H1 (cell line): Measurements from ENCODE around the gene CHMP5. TPM values are rescaled to one million over a fixed set of nuclear protein-coding genes. Genes with fewer than 3 reads are reported as not detected.

Source experiments
- CTCF ChIA-PET: fragments of 300-600 bp; sonication (Branson Sonifier 250); formaldehyde crosslinking; loops from one replicate; lab custom pipeline; 2021; ENCODE audit not compliant: partially characterized antibody; lab: Charles Lee
- POLR2A ChIA-PET: fragments of 300-600 bp; sonication (Branson Sonifier 250); formaldehyde crosslinking; loops from one replicate; lab custom pipeline; 2021; ENCODE audit warnings: inconsistent platforms; ENCODE audit not compliant: partially characterized antibody; lab: Charles Lee
- DNase-seq, 2 experiments: peaks; one replicate each; pipeline versions ENCODE4 v3.0.0 to v3.0.0-alpha.2; 2010 to 2022; ENCODE audit warnings: low spot score in 2 of 2, low read depth in 1 of 2, mixed read lengths in 1 of 2
- FAIRE-seq: peaks from 2 replicates; lab custom pipeline; 2011; peaks lifted over from hg19 to GRCh38; lab: Jason Lieb, UNC
- H2AFZ ChIP-seq: 2 replicates; pipeline ENCODE4 v1.8.1; 2012; ENCODE audit warnings: low read length, inconsistent platforms
- H2AK5ac ChIP-seq: 2 replicates; pipeline ENCODE4 v1.6.1; 2013; ENCODE audit warnings: low read depth, low read length
- H2BK120ac ChIP-seq: replicated peaks from 2 replicates; pipeline ENCODE3; 2013; ENCODE audit warnings: low read depth, low read length, inconsistent platforms
- H2BK12ac ChIP-seq: 2 replicates; pipeline ENCODE4 v1.6.1; 2013; ENCODE audit warnings: low read depth, low read length
- H2BK15ac ChIP-seq: 2 replicates; pipeline ENCODE4 v1.6.1; 2013; ENCODE audit warnings: low read length
- H2BK20ac ChIP-seq: 2 replicates; pipeline ENCODE4 v1.6.1; 2013; ENCODE audit warnings: low read length
- H2BK5ac ChIP-seq: 2 replicates; pipeline ENCODE4 v1.6.1; 2013; ENCODE audit warnings: low read depth, low read length
- H3K14ac ChIP-seq: 2 replicates; pipeline ENCODE4 v1.6.1; 2013; ENCODE audit warnings: inconsistent platforms; ENCODE audit not compliant: insufficient read length
- H3K18ac ChIP-seq: 2 replicates; pipeline ENCODE4 v1.6.1; 2013; ENCODE audit warnings: low read length; ENCODE audit errors: extremely low read depth
- H3K23ac ChIP-seq: 2 replicates; pipeline ENCODE4 v1.6.1; 2013; ENCODE audit warnings: inconsistent platforms; ENCODE audit not compliant: insufficient read length
- H3K23me2 ChIP-seq: 2 replicates; pipeline ENCODE4 v1.6.1; 2013; ENCODE audit warnings: low read depth, low read length
- H3K27ac ChIP-seq: 2 replicates; pipeline ENCODE4 v1.6.1; 2011; ENCODE audit warnings: low read depth, low read length, inconsistent platforms
- H3K27me3 ChIP-seq, 4 experiments: replicated peaks in 1 of 4; 1 replicate in 1 of 4; 2 replicates in 3 of 4; pipeline versions ENCODE4 v1.6.1 to v1.8.1; 2011 to 2013; ENCODE audit warnings: low read length in 3 of 4, mild to moderate bottlenecking in 3 of 4, inconsistent platforms in 2 of 4, mixed read lengths in 2 of 4, moderate library complexity in 1 of 4; ENCODE audit not compliant: control insufficient read depth in 3 of 4, insufficient read depth in 3 of 4; ENCODE audit errors: extremely low read depth in 1 of 4
- H3K36me3 ChIP-seq, 4 experiments: 2 replicates each; pipeline versions ENCODE4 v1.6.1 to v1.8.1; 2011 to 2013; ENCODE audit warnings: mild to moderate bottlenecking in 4 of 4, low read length in 3 of 4, moderate library complexity in 2 of 4, control low read depth in 1 of 4, inconsistent platforms in 1 of 4; ENCODE audit not compliant: insufficient read depth in 4 of 4, control insufficient read depth in 2 of 4
- H3K4ac ChIP-seq: replicated peaks from 2 replicates; pipeline ENCODE3; 2013; ENCODE audit warnings: low read length, low read depth, mixed read lengths, inconsistent platforms; ENCODE audit not compliant: insufficient read length
- H3K4me1 ChIP-seq, 4 experiments: replicated peaks in 1 of 4; 1 replicate in 1 of 4; 2 replicates in 3 of 4; pipeline versions ENCODE4 v1.6.1 to v1.8.1; 2011 to 2013; ENCODE audit warnings: low read length in 3 of 4, inconsistent platforms in 2 of 4, mixed read lengths in 1 of 4; ENCODE audit not compliant: insufficient read depth in 4 of 4, control insufficient read depth in 3 of 4
- H3K4me2 ChIP-seq, 2 experiments: 2 replicates each; pipeline versions ENCODE4 v1.6.1 to v1.8.1; 2011 to 2013; ENCODE audit warnings: low read depth in 2 of 2, low read length in 2 of 2, control low read depth in 1 of 2, inconsistent platforms in 1 of 2, mild to moderate bottlenecking in 1 of 2; ENCODE audit not compliant: insufficient read depth in 1 of 2
- H3K4me3 ChIP-seq, 4 experiments: fragments of 200-600, 300-600 bp in 1 of 4; sonication (generic), shearing (Covaris generic), sonication (Bioruptor Twin) in 1 of 4; 2 replicates each; pipeline versions ENCODE4 v1.5.1 to v1.8.1; 2011 to 2016; ENCODE audit warnings: low read length in 4 of 4, low read depth in 3 of 4, control low read depth in 2 of 4, inconsistent platforms in 2 of 4, mild to moderate bottlenecking in 2 of 4, mixed read lengths in 1 of 4, moderate library complexity in 1 of 4; ENCODE audit not compliant: insufficient read depth in 2 of 4; ENCODE audit errors: extremely low read depth in 1 of 4
- H3K56ac ChIP-seq: replicated peaks from 2 replicates; pipeline ENCODE3; 2013; ENCODE audit warnings: low read depth, mild to moderate bottlenecking, mixed read lengths, low read length, inconsistent platforms; ENCODE audit not compliant: insufficient read length
- H3K79me1 ChIP-seq: 2 replicates; pipeline ENCODE4 v1.6.1; 2013; ENCODE audit warnings: low read depth, low read length, control low read depth
- H3K79me2 ChIP-seq, 2 experiments: 2 replicates each; pipeline versions ENCODE4 v1.6.1 to v1.8.1; 2012 to 2013; ENCODE audit warnings: low read length in 2 of 2, mild to moderate bottlenecking in 2 of 2, inconsistent platforms in 1 of 2; ENCODE audit not compliant: insufficient read depth in 2 of 2, control insufficient read depth in 1 of 2
- H3K9ac ChIP-seq, 4 experiments: replicated peaks in 1 of 4; 1 replicate in 1 of 4; 2 replicates in 3 of 4; pipeline versions ENCODE4 v1.6.1 to v1.8.1; 2011 to 2013; ENCODE audit warnings: low read depth in 3 of 4, low read length in 3 of 4, control low read depth in 2 of 4, mild to moderate bottlenecking in 2 of 4, moderate library complexity in 2 of 4, inconsistent platforms in 1 of 4; ENCODE audit errors: extremely low read depth in 1 of 4
- H3K9me3 ChIP-seq, 2 experiments: 2 replicates each; pipeline versions ENCODE4 v1.6.1 to v1.8.1; 2012 to 2013; ENCODE audit warnings: mild to moderate bottlenecking in 2 of 2, moderate library complexity in 2 of 2, control low read depth in 1 of 2, inconsistent platforms in 1 of 2, low read depth in 1 of 2, low read length in 1 of 2, mixed read lengths in 1 of 2; ENCODE audit not compliant: insufficient read depth in 2 of 2
- H4K20me1 ChIP-seq, 2 experiments: replicated peaks in 1 of 2; 2 replicates each; pipeline versions ENCODE3 to v1.8.1; 2011 to 2013; ENCODE audit warnings: inconsistent platforms in 2 of 2, low read length in 2 of 2, mild to moderate bottlenecking in 1 of 2; ENCODE audit not compliant: insufficient read depth in 2 of 2, control insufficient read depth in 1 of 2
- H4K5ac ChIP-seq: 2 replicates; pipeline ENCODE4 v1.6.1; 2013; ENCODE audit warnings: low read length, low read depth, mixed read lengths, inconsistent platforms; ENCODE audit not compliant: insufficient read length
- H4K8ac ChIP-seq: 2 replicates; pipeline ENCODE4 v1.8.0; 2013; ENCODE audit warnings: mild to moderate bottlenecking, moderate library complexity, low read length, inconsistent platforms; ENCODE audit not compliant: insufficient read depth; ENCODE audit errors: extremely low read depth
- H4K91ac ChIP-seq: replicated peaks from 2 replicates; pipeline ENCODE3; 2013; ENCODE audit warnings: low read length, mixed read lengths, inconsistent platforms; ENCODE audit not compliant: insufficient read length
- CBX5 ChIP-seq: fragments of 300-800, 300-1000 bp; sonication (generic); IDR thresholded peaks from 2 replicates; pipeline ENCODE4 v1.7.1; 2016; ENCODE audit warnings: antibody characterized with exemption, low read length, low read depth
- EP300 ChIP-seq, 2 experiments: IDR thresholded peaks; 1 replicate in 1 of 2; 2 replicates in 1 of 2; pipeline ENCODE4 v1.6.1; 2011 to 2012; ENCODE audit warnings: low read depth in 2 of 2, low read length in 2 of 2, mild to moderate bottlenecking in 2 of 2, borderline replicate concordance in 1 of 2, inconsistent platforms in 1 of 2, moderate library complexity in 1 of 2
- FOSL1 ChIP-seq: IDR thresholded peaks from 2 replicates; pipeline ENCODE4 v1.6.1; 2011; ENCODE audit warnings: mild to moderate bottlenecking, low read depth, low read length, moderate library complexity; ENCODE audit not compliant: insufficient read depth
- NANOG ChIP-seq: IDR thresholded peaks from 2 replicates; pipeline ENCODE4 v1.6.1; 2011; ENCODE audit warnings: low read length, low read depth, mild to moderate bottlenecking, inconsistent platforms; ENCODE audit not compliant: insufficient read depth, poor library complexity, severe bottlenecking
- PHF8 ChIP-seq: fragments of 200-600 bp; sonication (generic); conservative IDR thresholded peaks from 2 replicates; pipeline ENCODE4 v1.7.1; 2012; ENCODE audit warnings: low read depth, mild to moderate bottlenecking, inconsistent platforms, low read length, moderate library complexity
- RNF2 ChIP-seq: fragments of 200-900, 300-1000 bp; sonication (generic); IDR thresholded peaks from 2 replicates; pipeline ENCODE4 v1.7.1; 2016; ENCODE audit warnings: borderline replicate concordance, low read depth, mild to moderate bottlenecking, antibody characterized with exemption, low read length; ENCODE audit not compliant: poor library complexity, severe bottlenecking; ENCODE audit errors: missing control alignments
- SAP30 ChIP-seq: fragments of 300-600 bp; sonication (generic); IDR thresholded peaks from 2 replicates; pipeline ENCODE4 v1.7.1; 2012; ENCODE audit warnings: low read length, moderate library complexity, mild to moderate bottlenecking, inconsistent platforms; ENCODE audit not compliant: insufficient read depth, insufficient replicate concordance
- SIN3A ChIP-seq, 2 experiments: IDR thresholded peaks in 1 of 2; conservative IDR thresholded peaks in 1 of 2; 2 replicates each; pipeline ENCODE4 v1.6.1; 2011 to 2012; ENCODE audit warnings: low read length in 2 of 2, improper control_type of control experiment in 1 of 2, low read depth in 1 of 2, mild to moderate bottlenecking in 1 of 2
- SRF ChIP-seq: IDR thresholded peaks from 2 replicates; pipeline ENCODE4 v1.6.1; 2011; ENCODE audit warnings: mild to moderate bottlenecking, low read depth, low read length, moderate library complexity
- ZNF274 ChIP-seq: IDR thresholded peaks from 2 replicates; pipeline ENCODE4 v1.7.0; 2012; ENCODE audit warnings: low read length, borderline replicate concordance; ENCODE audit errors: extremely low read depth
- whole genome bisulfite sequencing, 2 experiments: shearing (Covaris generic) in 1 of 2; methylation state at CpG; one replicate each; pipeline versions ENCODE4 v1.1.6 to v1.1.7; 2013 to 2015; ENCODE audit warnings: low lambda C conversion rate in 2 of 2, mixed read lengths in 2 of 2, inconsistent platforms in 1 of 2, low coverage in 1 of 2, missing lambda C conversion rate in 1 of 2; ENCODE audit not compliant: insufficient replicate concordance in 2 of 2, insufficient coverage in 1 of 2, insufficient read length in 1 of 2; ENCODE audit errors: extremely low coverage in 1 of 2, missing lambda C conversion rate in 1 of 2; 5-methylcytosine and 5-hydroxymethylcytosine counted together
- polyA plus RNA-seq, 7 experiments: library from polyadenylated mRNA; depleted of rRNA in 3 of 7; stranded (reverse) in 5 of 7; unstranded in 2 of 7; fragments of >200 nt in 5 of 7; fragments of 200-250 nt in 2 of 7; gene quantifications; 1 replicate in 5 of 7; 2 replicates in 1 of 7; 4 replicates in 1 of 7; pipeline versions ENCODE4 v1.2.1 to v1.2.3, GENCODE V29; 2011 to 2013; ENCODE audit warnings: missing spikeins in 2 of 7, mixed read lengths in 2 of 7
- total RNA-seq: library from RNA; stranded (reverse); fragmentation: NEBNext Ultra II Directional; extraction: Animal tissue kit (Norgen Biotek cat#: 25700); gene quantifications from 2 replicates; pipeline ENCODE4 v1.2.1, GENCODE V29; 2021
- TF ChIP-seq, protein P1 (sequence below): IDR thresholded peaks from 2 replicates; pipeline ENCODE4 v1.6.1; 2011; ENCODE audit warnings: low read length, improper control_type of control experiment

Gene CHMP5
- total and polyA plus RNA-seq, 2 of the 8 experiments (the other 6 are each of a cell fraction or from before 2014, with no cell fraction given) = 25.0 to 47.3 TPM

DNA sequence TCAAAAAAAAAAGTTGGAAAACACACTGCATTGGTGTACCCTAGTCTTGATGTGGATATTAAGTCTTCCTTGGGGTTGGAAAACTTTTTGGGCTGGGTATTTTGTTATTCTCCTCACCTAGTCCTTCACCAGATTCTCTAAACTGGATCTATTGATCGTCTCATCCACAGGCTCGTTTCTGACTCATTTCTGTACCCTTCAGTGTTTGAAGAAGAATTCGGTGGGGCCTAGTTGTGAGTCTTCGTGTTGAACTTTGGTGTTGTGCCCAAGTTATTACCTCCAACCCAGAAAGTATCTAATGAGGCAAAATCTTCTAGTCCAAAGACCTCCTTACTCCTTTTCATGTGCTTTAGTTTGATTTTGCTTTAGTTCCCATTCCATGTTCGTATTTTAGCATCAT is 27.1 kb downstream of the CHMP5 start:
- no peak overlapping the region for H3K4me3 ChIP-seq
- H4K8ac ChIP-seq = no peak overlapping the region
- H4K91ac ChIP-seq = no peak overlapping the region
- no peak overlapping the region for H2BK120ac ChIP-seq
- H3K23me2 ChIP-seq = no peaks in the 10 kb centered on the region; the same call in 1 of the 2 replicates
- H2AFZ ChIP-seq = no peak overlapping the region
- H3K18ac ChIP-seq = no peak overlapping the region
- WGBS, 2 experiments = 85% methylated on average over 5 of the region's 5 CpGs; no CpG with 5 or more reads in 1 of the 2 experiments
- no peak overlapping the region for H2BK20ac ChIP-seq
- H2AK5ac ChIP-seq = no peak overlapping the region
- H4K5ac ChIP-seq = no peak overlapping the region
- no peak overlapping the region for H3K27ac ChIP-seq
- H3K36me3 ChIP-seq = peaks cover 0 to 28% (median 18%) of the 10 kb centered on the region in 4 experiments; a peak in 6 of 8 replicates
- ChIA-PET POLR2A (no interaction called here), CTCF (interaction anchor here (2.1 kb wide), 1 partner anchor 83 kb away, joined by 7 read pairs; no protein-coding TSS in a partner anchor)
- no peak overlapping the region for H3K14ac ChIP-seq
- no peak overlapping the region for H2BK5ac ChIP-seq
- peaks cover 0 to 8% (median 2%) of the 10 kb centered on the region in 4 experiments; a peak in 3 of 7 replicates for H3K4me1 ChIP-seq
- no peak overlapping the region for H3K56ac ChIP-seq
- H3K4ac ChIP-seq = no peak overlapping the region
- peaks cover 3% of the 10 kb centered on the region for H3K79me1 ChIP-seq
- H3K9me3 ChIP-seq = no peaks in the 10 kb centered on the region
- H2BK12ac ChIP-seq = no peak overlapping the region
- H4K20me1 ChIP-seq = no peaks in the 10 kb centered on the region
- DNase-seq (no peak), FAIRE-seq (no peak)
- peaks cover 0 to 44% of the 10 kb centered on the region in 2 experiments; a peak in 3 of 4 replicates for H3K79me2 ChIP-seq
- H3K23ac ChIP-seq = no peak overlapping the region
- no peak overlapping the region for H2BK15ac ChIP-seq
- no peaks in the 10 kb centered on the region for H3K27me3 ChIP-seq
- H3K9ac ChIP-seq = no peak overlapping the region
- H3K4me2 ChIP-seq = no peak overlapping the region; a peak in 1 of 4 replicates
- no peak for TF ChIP-seq FOSL1
- TF ChIP-seq SRF = no peak
- TF ChIP-seq SAP30 = no peak
- TF ChIP-seq PHF8 = no peak
- no peak for TF ChIP-seq EP300 (IDR thresholded peaks at IDR 0.05; ENCODE audit: borderline replicate concordance in 1 of 2, low read depth in 2 of 2, low read length in 2 of 2)
- TF ChIP-seq, protein P1, sequence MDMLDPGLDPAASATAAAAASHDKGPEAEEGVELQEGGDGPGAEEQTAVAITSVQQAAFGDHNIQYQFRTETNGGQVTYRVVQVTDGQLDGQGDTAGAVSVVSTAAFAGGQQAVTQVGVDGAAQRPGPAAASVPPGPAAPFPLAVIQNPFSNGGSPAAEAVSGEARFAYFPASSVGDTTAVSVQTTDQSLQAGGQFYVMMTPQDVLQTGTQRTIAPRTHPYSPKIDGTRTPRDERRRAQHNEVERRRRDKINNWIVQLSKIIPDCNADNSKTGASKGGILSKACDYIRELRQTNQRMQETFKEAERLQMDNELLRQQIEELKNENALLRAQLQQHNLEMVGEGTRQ = no peak
- TF ChIP-seq ZNF274 = no peak
- no peak for TF ChIP-seq RNF2
- TF ChIP-seq SIN3A (conservative IDR thresholded peaks at IDR 0.05 in 1 of 2, IDR thresholded peaks at IDR 0.05 in 1 of 2; ENCODE audit: low read depth in 1 of 2, low read length in 2 of 2) = no peak
- no peak for TF ChIP-seq NANOG
- no peak for TF ChIP-seq CBX5
